Gastroesophageal sphincter (tissue), 3 donors: Measurements from ENCODE around the gene DDAH2.

Experiments used
- CTCF ChIP-seq, 4 experiments: fragments of 200-600 bp in 2 of 4; fragments of 450-650 bp in 2 of 4; sonication (generic) in 1 of 4; IDR thresholded peaks; one replicate each; pipeline ENCODE4 v1.5.1; 2017 to 2019; ENCODE audit warnings: antibody characterized with exemption in 4 of 4, mild to moderate bottlenecking in 2 of 4, moderate library complexity in 2 of 4
- POLR2A ChIP-seq, 2 donors: fragments of 450-650 bp; IDR thresholded peaks; one replicate each; pipeline ENCODE4 v1.6.1; 2017; ENCODE audit warnings: antibody characterized with exemption in 2 of 2, mild to moderate bottlenecking in 2 of 2, moderate library complexity in 1 of 2

GRCh38 chr6:31708224-31708623 is 20.9 kb downstream of the DDAH2 start:
- no peak for TF ChIP-seq CTCF (IDR thresholded peaks at IDR 0.05)
- no peak for TF ChIP-seq POLR2A (IDR thresholded peaks at IDR 0.05)
